ENCODE data around the gene DCAKD. TPM values are rescaled to one million over a fixed set of nuclear protein-coding genes. Genes with fewer than 3 reads are reported as not detected.

DCAKD gene
- total RNA-seq, 1 experiment from 2014 or later: 48.3 TPM

DNA sequence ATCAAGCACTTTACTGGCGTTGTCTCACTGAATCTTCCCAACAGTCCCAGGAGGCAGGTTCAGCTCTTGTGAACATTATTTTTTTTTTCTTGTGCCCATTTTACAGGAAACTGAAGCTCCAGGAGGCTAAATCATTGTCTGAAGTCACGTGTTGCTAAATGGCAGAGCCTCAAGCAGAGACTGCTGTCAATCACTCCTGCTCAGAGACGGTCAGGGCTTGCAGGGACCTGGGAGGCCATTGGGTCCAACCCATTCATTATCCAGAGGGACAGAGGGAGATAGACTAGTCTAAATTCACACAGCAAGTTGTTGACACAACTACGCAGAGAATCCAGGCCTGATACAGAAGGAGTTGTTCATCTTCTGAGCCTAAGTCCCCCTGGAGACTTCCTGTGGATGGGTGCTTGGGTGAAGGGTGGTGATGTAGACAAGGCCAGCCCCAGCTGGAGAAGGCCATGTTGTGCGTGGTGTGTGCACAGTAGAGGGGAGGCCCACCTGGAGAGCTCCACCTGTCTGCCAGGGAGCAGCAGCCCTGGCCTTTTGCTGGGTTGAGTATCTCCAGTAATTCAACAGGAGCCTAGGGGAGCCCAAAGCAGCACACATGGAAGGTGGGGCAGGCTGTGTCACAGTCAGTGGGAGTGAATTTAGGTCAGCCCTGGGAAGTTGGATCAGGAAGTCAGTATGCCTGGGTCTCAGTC lies 59.0 kb downstream of the DCAKD start:
- H3K9me3 ChIP-seq (ENCODE audit: control insufficient read depth, low read depth, low read length): no peaks in the 10 kb centered on the region
- H2AK5ac ChIP-seq (ENCODE audit: insufficient read length, low read length): no peak overlapping the region
- H3K23ac ChIP-seq (ENCODE audit: insufficient read length, low read depth, low read length): no peak overlapping the region
- no peak overlapping the region for H2BK120ac ChIP-seq (ENCODE audit: low read depth, low read length, poor library complexity, severe bottlenecking)
- no peak overlapping the region for H3K14ac ChIP-seq (ENCODE audit: insufficient read depth, low read length)
- H3K27ac ChIP-seq (ENCODE audit: insufficient read length, low read depth, low read length): no peak overlapping the region
- TF ChIP-seq, protein P1, sequence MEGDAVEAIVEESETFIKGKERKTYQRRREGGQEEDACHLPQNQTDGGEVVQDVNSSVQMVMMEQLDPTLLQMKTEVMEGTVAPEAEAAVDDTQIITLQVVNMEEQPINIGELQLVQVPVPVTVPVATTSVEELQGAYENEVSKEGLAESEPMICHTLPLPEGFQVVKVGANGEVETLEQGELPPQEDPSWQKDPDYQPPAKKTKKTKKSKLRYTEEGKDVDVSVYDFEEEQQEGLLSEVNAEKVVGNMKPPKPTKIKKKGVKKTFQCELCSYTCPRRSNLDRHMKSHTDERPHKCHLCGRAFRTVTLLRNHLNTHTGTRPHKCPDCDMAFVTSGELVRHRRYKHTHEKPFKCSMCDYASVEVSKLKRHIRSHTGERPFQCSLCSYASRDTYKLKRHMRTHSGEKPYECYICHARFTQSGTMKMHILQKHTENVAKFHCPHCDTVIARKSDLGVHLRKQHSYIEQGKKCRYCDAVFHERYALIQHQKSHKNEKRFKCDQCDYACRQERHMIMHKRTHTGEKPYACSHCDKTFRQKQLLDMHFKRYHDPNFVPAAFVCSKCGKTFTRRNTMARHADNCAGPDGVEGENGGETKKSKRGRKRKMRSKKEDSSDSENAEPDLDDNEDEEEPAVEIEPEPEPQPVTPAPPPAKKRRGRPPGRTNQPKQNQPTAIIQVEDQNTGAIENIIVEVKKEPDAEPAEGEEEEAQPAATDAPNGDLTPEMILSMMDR (conservative IDR thresholded peaks at IDR 0.05): no peak
- H2BK15ac ChIP-seq (ENCODE audit: low read depth, low read length): no peak overlapping the region
- H3K4me1 ChIP-seq (ENCODE audit: insufficient read depth, low read length): no peaks in the 10 kb centered on the region
- no peak overlapping the region for H3K4me2 ChIP-seq (ENCODE audit: insufficient read depth, insufficient read length, low read length)
- no peak overlapping the region for H3K9ac ChIP-seq (ENCODE audit: extremely low read depth, insufficient read length, low read length)
- H3K23me2 ChIP-seq (ENCODE audit: insufficient read length, low read depth, low read length, poor library complexity, severe bottlenecking): no peaks in the 10 kb centered on the region
- H3K79me2 ChIP-seq (ENCODE audit: insufficient read depth, low read length): no peaks in the 10 kb centered on the region
- H4K5ac ChIP-seq (ENCODE audit: insufficient read length, low read depth, low read length): no peak overlapping the region
- no peak overlapping the region for H2AFZ ChIP-seq (ENCODE audit: low read length)
- H2BK5ac ChIP-seq (ENCODE audit: insufficient read length, low read length): no peak overlapping the region
- Mint-ChIP-seq H3K4me3 (no peak overlapping the region), H3K27ac (no peak overlapping the region), H3K27me3 (ENCODE audit: low read depth) (peaks cover 21% of the 10 kb centered on the region), H3K9me3 (no peaks in the 10 kb centered on the region; a peak in 1 of 5 replicates), H3K36me3 (ENCODE audit: insufficient read depth in 1 of 3, low read depth in 3 of 3) (no peaks in the 10 kb centered on the region), H3K4me1 (peaks cover 15 to 29% of the 10 kb centered on the region in 2 experiments)
- H3K79me1 ChIP-seq (ENCODE audit: insufficient read depth, low read depth, low read length, poor library complexity, severe bottlenecking): no peaks in the 10 kb centered on the region
- no peak for DNase-seq
- H4K91ac ChIP-seq (ENCODE audit: insufficient read length, low read depth, low read length): no peak overlapping the region
- H3K4ac ChIP-seq (ENCODE audit: low read depth, low read length): no peak overlapping the region
- H3K56ac ChIP-seq (ENCODE audit: insufficient read length, low read depth, low read length): no peak overlapping the region
- H2BK20ac ChIP-seq (ENCODE audit: low read depth, low read length, poor library complexity, severe bottlenecking): no peak overlapping the region
- no CpG with 5 or more reads among the region's 5 CpGs for WGBS (ENCODE audit: extremely low coverage, insufficient read length, low lambda C conversion rate)
- no peak overlapping the region for H3T11ph ChIP-seq (ENCODE audit: low read length)
- no peaks in the 10 kb centered on the region; the same call in 1 of the 2 replicates for H3K27me3 ChIP-seq (ENCODE audit: insufficient read depth, low read length)
- H4K8ac ChIP-seq (replicated peaks; ENCODE audit: insufficient read length, low read depth, low read length): no peak overlapping the region
- H2BK12ac ChIP-seq (ENCODE audit: insufficient read length, low read depth, low read length): no peak overlapping the region
- H3K18ac ChIP-seq (ENCODE audit: insufficient read length, low read depth, low read length): no peak overlapping the region
- no peaks in the 10 kb centered on the region for H4K20me1 ChIP-seq (ENCODE audit: control insufficient read depth, insufficient read depth, insufficient read length)

All from H9 (cell line).